GM23338 (cell line): ENCODE data around the gene TNS3. TPM values are rescaled to one million over a fixed set of nuclear protein-coding genes. Genes with fewer than 3 reads are reported as not detected.

Experiments used
- ATAC-seq: fragments of 200-7000 bp; cut with Tn5 transposase; 3 replicates; pipeline ENCODE4 v1.9.1; 2020
- DNase-seq: peaks from one replicate; pipeline ENCODE4 v3.0.0-alpha.2; 2015; ENCODE audit warnings: low spot score
- H2AFZ ChIP-seq: fragments of 200-600 bp; sonication (generic); 2 replicates; pipeline ENCODE4 v1.8.0; 2016; ENCODE audit warnings: antibody characterized with exemption, mild to moderate bottlenecking, moderate library complexity
- H3F3A ChIP-seq: fragments of 200-600 bp; sonication (generic); replicated peaks from 2 replicates; pipeline ENCODE4 v1.8.0; 2017; ENCODE audit warnings: antibody characterized with exemption, mixed run types, low read depth
- H3K27ac ChIP-seq: fragments of 200-600 bp; sonication (generic); 2 replicates; pipeline ENCODE4 v1.6.1; 2016; ENCODE audit warnings: low read depth
- H3K27me3 ChIP-seq: fragments of 200-600 bp; sonication (generic); 2 replicates; pipeline ENCODE4 v1.8.0; 2016; ENCODE audit warnings: mild to moderate bottlenecking, mixed run types, moderate library complexity; ENCODE audit not compliant: insufficient read depth
- H3K36me3 ChIP-seq: fragments of 200-600 bp; sonication (generic); 2 replicates; pipeline ENCODE4 v1.8.0; 2016; ENCODE audit warnings: mild to moderate bottlenecking; ENCODE audit not compliant: insufficient read depth
- H3K4me1 ChIP-seq: fragments of 200-600 bp; sonication (generic); 2 replicates; pipeline ENCODE4 v1.8.0; 2016; ENCODE audit warnings: mild to moderate bottlenecking, moderate library complexity; ENCODE audit not compliant: insufficient read depth
- H3K4me2 ChIP-seq: fragments of 200-600 bp; sonication (generic); 2 replicates; pipeline ENCODE4 v1.7.1; 2017; ENCODE audit warnings: mixed run types
- H3K4me3 ChIP-seq: fragments of 200-600 bp; sonication (generic); 2 replicates; pipeline ENCODE4 v1.6.1; 2016; ENCODE audit warnings: mixed run types
- H3K79me2 ChIP-seq: fragments of 200-600 bp; sonication (generic); replicated peaks from 2 replicates; pipeline ENCODE4 v1.8.0; 2017; ENCODE audit warnings: mild to moderate bottlenecking; ENCODE audit not compliant: insufficient read depth
- H3K9me2 ChIP-seq: fragments of 200-600 bp; sonication (generic); 2 replicates; pipeline ENCODE4 v1.8.0; 2017; ENCODE audit not compliant: insufficient read depth
- H4K20me1 ChIP-seq: fragments of 200-600 bp; sonication (generic); replicated peaks from 2 replicates; pipeline ENCODE4 v1.8.0; 2017; ENCODE audit warnings: mild to moderate bottlenecking; ENCODE audit not compliant: insufficient read depth
- H3K27ac Mint-ChIP-seq: 2 replicates; pipeline ENCODE4 v1.8.0; 2020; ENCODE audit warnings: inconsistent platforms, mild to moderate bottlenecking, moderate library complexity, mixed read lengths
- H3K27me3 Mint-ChIP-seq: 3 replicates; pipeline ENCODE4 v1.8.0; 2022; ENCODE audit warnings: low read depth, mild to moderate bottlenecking, moderate library complexity, mixed read lengths, inconsistent platforms; ENCODE audit not compliant: insufficient read depth, poor library complexity
- H3K36me3 Mint-ChIP-seq: 3 replicates; pipeline ENCODE4 v1.8.0; 2021; ENCODE audit warnings: low read depth, mild to moderate bottlenecking, inconsistent platforms, moderate library complexity, mixed read lengths
- H3K4me1 Mint-ChIP-seq: 3 replicates; pipeline ENCODE4 v1.8.0; 2020; ENCODE audit warnings: mild to moderate bottlenecking, inconsistent platforms, mixed read lengths
- H3K4me3 Mint-ChIP-seq: 3 replicates; pipeline ENCODE4 v1.8.0; 2021; ENCODE audit warnings: moderate library complexity, mild to moderate bottlenecking, inconsistent platforms, mixed read lengths
- H3K9me3 Mint-ChIP-seq: 3 replicates; pipeline ENCODE4 v1.8.0; 2020; ENCODE audit warnings: moderate library complexity, mild to moderate bottlenecking, inconsistent platforms, mixed read lengths
- CREB1 ChIP-seq: fragments of 250-450 bp; sonication (Bioruptor Pico); IDR thresholded peaks from 2 replicates; pipeline ENCODE4 v1.5.0; 2020; ENCODE audit warnings: low read depth, mild to moderate bottlenecking, moderate library complexity
- CTCF ChIP-seq, 2 experiments: fragments of 200-600 bp in 1 of 2; sonication (generic) in 1 of 2; conservative IDR thresholded peaks; 2 replicates each; pipeline versions ENCODE4 v1.5.1 to v1.6.1; 2016 to 2017; ENCODE audit warnings: antibody characterized with exemption in 2 of 2, low read depth in 2 of 2, mild to moderate bottlenecking in 2 of 2, moderate library complexity in 1 of 2
- ETS1 ChIP-seq: IDR thresholded peaks from 2 replicates; pipeline ENCODE4 v1.6.1; 2016; ENCODE audit warnings: antibody characterized with exemption
- EZH2 ChIP-seq: fragments of 200-600 bp; sonication (generic); IDR thresholded peaks from one replicate; pipeline ENCODE4 v1.8.0; 2017; ENCODE audit warnings: antibody characterized with exemption, mild to moderate bottlenecking, low read depth; ENCODE audit not compliant: unreplicated experiment
- EZH2phosphoT487 ChIP-seq: fragments of 200-600 bp; sonication (generic); IDR thresholded peaks from one replicate; pipeline ENCODE4 v1.8.1; 2018; ENCODE audit warnings: antibody characterized with exemption; ENCODE audit not compliant: unreplicated experiment
- NANOG ChIP-seq: IDR thresholded peaks from 2 replicates; pipeline ENCODE4 v1.6.1; 2016; ENCODE audit warnings: antibody characterized with exemption, borderline replicate concordance
- POLR2AphosphoS5 ChIP-seq: IDR thresholded peaks from 2 replicates; pipeline ENCODE4 v1.6.1; 2016; ENCODE audit warnings: antibody characterized with exemption, low read depth
- REST ChIP-seq: IDR thresholded peaks from one replicate; pipeline ENCODE4 v1.6.1; 2018; ENCODE audit warnings: antibody characterized with exemption; ENCODE audit not compliant: unreplicated experiment
- STAT1 ChIP-seq: IDR thresholded peaks from one replicate; pipeline ENCODE4 v1.6.1; 2016; ENCODE audit warnings: antibody characterized with exemption; ENCODE audit not compliant: unreplicated experiment
- ZNF114 ChIP-seq: fragments of 250-450 bp; sonication (Bioruptor Pico); IDR thresholded peaks from 2 replicates; pipeline ENCODE4 v1.5.0; 2020; ENCODE audit warnings: mild to moderate bottlenecking, moderate library complexity
- ZNF331 ChIP-seq: fragments of 250-450 bp; sonication (Bioruptor Pico); IDR thresholded peaks from 2 replicates; pipeline ENCODE4 v1.5.0; 2020; ENCODE audit warnings: low read depth, mild to moderate bottlenecking, moderate library complexity
- ZNF462 ChIP-seq: fragments of 250-450 bp; sonication (Bioruptor Pico); IDR thresholded peaks from 2 replicates; pipeline ENCODE4 v1.5.0; 2020; ENCODE audit warnings: mild to moderate bottlenecking, moderate library complexity
- polyA plus RNA-seq: library from polyadenylated mRNA; unstranded; fragments of >200 nt; fragmentation: Nextera tagmentation; extraction: Ambion mirVana; gene quantifications from 2 replicates; pipeline ENCODE4 v1.2.1, GENCODE V29; 2016
- total RNA-seq: library from RNA; depleted of rRNA; stranded (reverse); fragments of >200 nt; shearing (Covaris generic); gene quantifications from 2 replicates; pipeline ENCODE4 v1.2.3, GENCODE V29; 2014

Gene TNS3
- total and polyA plus RNA-seq, 2 experiments from 2014 or later = 6.2 to 28.7 TPM

- TF ChIP-seq ETS1 = no peak
- TF ChIP-seq ZNF114 (CRISPR knock-in tag) = no peak
- TF ChIP-seq STAT1 = no peak
- no peak for TF ChIP-seq CTCF (conservative IDR thresholded peaks at IDR 0.05; ENCODE audit: low read depth in 2 of 2)
- no peak for TF ChIP-seq EZH2
- no peak for TF ChIP-seq CREB1 (CRISPR knock-in tag)
Measured at GRCh38 chr7:47293884-47294555, 287.9 kb downstream of the TNS3 start (continued).

GRCh38 chr7:47292832-47293309 is 289.0 kb downstream of the TNS3 start:
- Mint-ChIP-seq H3K36me3 (peaks cover 13% of the 10 kb centered on the region), H3K9me3 (no peaks in the 10 kb centered on the region), H3K27ac (no peak overlapping the region), H3K27me3 (no peaks in the 10 kb centered on the region), H3K4me1 (no peaks in the 10 kb centered on the region), H3K4me3 (no peak overlapping the region)
- Histone ChIP-seq H3K36me3 (no peaks in the 10 kb centered on the region; the same call in 1 of the 2 replicates), H3K4me3 (no peak overlapping the region), H3K9me2 (no peaks in the 10 kb centered on the region), H3K27me3 (no peaks in the 10 kb centered on the region), H3K4me1 (no peaks in the 10 kb centered on the region), H2AFZ (no peak overlapping the region), H3K4me2 (no peak overlapping the region), H3K79me2 (no peaks in the 10 kb centered on the region), H3F3A (no peaks in the 10 kb centered on the region), H3K27ac (no peak overlapping the region), H4K20me1 (no peaks in the 10 kb centered on the region)
- ATAC-seq = no peak
- DNase-seq = no peak
- no peak for TF ChIP-seq ZNF114 (CRISPR knock-in tag)
- no peak for TF ChIP-seq REST
- no peak for TF ChIP-seq STAT1
- no peak for TF ChIP-seq POLR2AphosphoS5
- no peak for TF ChIP-seq EZH2
- TF ChIP-seq CREB1 (CRISPR knock-in tag) = no peak
- no peak for TF ChIP-seq EZH2phosphoT487
- TF ChIP-seq ZNF462 (CRISPR knock-in tag) = no peak
- TF ChIP-seq NANOG = no peak
- no peak for TF ChIP-seq ZNF331 (CRISPR knock-in tag)
